Kidney tubule cell (primary cell): ENCODE measurements around the gene IER2.
A peak's percentile ranks its signal among the peaks of the same experiment; 100 is the strongest.
"Not testable (repeated sequence)": the region's sequence is repeated elsewhere in the genome, so short reads cannot be mapped to it uniquely, and the experiment has no call there.

Experiments
- DNase-seq: peaks from one replicate; pipeline ENCODE4 v3.0.0-alpha.2; 2018; ENCODE audit warnings: low spot score

The IER2 gene

DNA sequence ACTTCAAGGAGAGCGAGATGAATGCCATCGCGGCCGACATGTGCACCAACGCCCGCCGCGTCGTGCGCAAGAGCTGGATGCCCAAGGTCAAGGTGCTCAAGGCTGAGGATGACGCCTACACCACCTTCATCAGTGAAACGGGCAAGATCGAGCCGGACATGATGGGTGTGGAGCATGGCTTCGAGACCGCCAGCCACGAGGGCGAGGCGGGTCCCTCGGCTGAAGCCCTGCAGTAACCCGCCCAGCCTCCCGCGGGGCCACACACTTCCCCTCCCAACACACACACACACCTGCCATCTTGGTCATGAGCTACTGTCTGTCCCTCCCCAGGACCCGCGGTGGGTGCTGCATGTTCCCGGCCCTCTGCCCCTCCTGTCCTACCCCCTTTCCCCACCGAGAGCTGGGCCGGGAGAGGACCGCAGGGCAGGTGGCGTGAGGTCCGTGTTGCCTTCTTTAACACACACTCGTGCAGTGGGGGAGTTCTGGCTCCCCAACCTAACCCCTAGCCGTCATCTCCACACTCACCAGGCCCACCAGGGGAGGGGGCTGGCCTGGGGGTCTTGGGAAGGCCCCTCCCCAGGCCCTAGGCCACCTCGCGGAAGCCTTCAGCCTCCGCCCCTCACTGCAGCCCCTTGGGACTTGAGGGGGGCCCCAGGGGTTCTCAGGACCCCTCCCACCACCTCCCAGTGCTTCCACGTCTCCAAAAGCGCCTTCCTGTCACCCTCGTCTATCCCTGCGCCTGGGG, 11.9 kb upstream of the IER2 start:
- no peak for DNase-seq

- DNase-seq = no peak
Measured at GRCh38 chr19:13138916-13139198, 11.4 kb upstream of the IER2 start.

DNA sequence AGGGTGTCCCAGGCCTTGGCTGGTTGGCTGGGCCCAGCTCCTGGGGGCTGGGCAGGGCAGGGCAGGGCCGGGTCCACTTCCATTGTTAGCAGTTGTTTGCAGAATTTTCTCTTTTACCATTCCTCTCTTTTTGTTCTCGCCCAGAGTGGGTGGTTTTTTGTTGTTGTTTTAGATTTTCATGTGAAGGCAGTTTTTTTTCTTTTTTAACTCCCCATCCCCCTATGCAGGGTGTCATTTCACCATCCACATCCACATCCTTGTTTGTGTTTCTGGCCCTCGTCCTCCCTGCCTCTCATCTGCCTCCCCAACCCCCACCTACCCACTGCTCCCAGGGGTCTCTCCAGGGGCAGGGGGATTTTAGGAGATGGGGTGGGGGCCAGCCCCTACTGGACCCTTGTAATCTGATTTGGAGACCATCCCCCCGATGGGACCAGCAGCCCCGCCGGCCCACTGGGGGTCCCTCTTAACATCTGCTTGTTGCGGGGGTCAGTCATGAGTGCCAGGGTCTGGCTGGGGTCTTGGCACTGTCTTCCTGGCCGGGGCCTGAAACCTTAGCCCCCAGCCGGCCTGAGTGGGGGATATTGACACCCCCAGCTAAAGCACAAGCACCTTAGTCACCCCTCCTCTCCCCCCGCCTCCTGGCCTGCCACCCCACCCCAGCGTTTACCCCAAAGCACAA, 10.4 kb upstream of the IER2 start:
- DNase-seq = no peak

DNA sequence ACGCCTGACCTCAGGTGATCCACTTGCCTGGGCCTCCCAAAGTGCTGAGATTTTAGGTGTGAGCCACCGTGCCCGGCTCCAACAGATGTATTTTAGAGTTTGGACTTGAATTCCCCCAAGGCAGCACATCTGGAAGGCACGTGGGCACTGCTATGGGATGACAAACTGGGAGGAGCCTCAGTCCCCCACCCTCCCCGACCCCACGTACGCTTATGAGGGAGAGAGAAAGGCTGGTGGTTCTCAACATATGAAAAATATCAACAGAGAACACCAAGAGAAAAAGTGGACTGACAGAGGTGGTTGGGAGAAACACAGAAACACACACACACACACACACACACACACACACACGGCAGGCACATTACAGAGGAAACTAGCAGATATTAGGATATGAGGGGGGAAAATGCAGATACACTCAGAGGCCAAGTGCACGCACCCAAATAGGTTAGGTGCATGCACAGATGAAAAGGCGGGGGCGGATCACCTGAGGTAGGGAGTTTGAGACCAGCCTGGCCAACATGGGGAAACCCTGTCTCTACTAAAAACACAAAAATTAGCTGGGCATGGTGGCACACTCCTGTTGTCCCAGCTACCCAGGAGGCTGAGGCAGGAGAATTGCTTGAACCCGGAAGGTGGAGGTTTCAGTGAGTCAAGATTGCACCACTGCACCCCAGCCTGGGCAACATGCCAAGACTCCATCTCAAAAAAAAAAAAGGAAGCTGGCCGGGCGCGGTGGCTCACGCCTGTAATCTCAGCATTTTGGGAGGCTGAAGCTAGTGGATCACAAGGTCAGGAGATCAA, 3.2 kb upstream of the IER2 start:
- DNase-seq = peak; percentile 37

GRCh38 chr19:13149173-13149627, 1.0 kb upstream of the IER2 start:
- not testable (repeated sequence) for DNase-seq

DNA sequence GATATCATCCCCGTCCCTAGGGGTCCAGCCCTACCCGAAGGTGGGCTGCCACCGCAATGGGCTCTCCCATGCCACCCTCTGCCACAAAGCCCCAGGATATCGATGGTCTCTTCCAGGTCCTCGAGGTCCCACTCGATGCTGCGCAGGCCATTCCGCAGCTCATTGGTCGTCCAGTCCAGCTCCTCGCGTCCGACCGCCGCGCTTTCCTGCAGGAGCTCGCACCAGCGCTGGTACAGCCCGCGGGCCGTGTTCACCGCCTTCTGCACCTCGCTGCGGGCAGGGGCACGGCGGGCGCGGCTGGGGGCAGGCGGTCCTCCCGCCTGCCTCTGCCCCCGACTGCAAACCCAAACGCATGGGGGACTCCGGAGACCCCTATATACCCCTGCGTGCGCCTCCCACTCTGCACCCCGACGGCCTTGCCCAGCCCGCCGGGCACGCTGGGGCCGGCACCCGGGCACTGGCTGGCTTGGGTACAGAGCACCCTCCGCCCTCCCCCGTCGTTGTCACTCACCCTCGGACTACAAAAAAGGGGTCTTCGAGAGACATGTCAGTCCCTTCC, 504 bp upstream of the IER2 start:
- peak; percentile 48 for DNase-seq

- DNase-seq = no peak
Measured at GRCh38 chr19:13150931-13151604, 857 bp downstream of the IER2 start.

- DNase-seq = peak; percentile 98
Measured at GRCh38 chr19:13151605-13152355, 1.6 kb downstream of the IER2 start.

- no peak for DNase-seq
Measured at GRCh38 chr19:13152356-13152973, 2.3 kb downstream of the IER2 start.

- DNase-seq = peak; percentile 95
Measured at GRCh38 chr19:13152974-13153568, 2.9 kb downstream of the IER2 start.

DNA sequence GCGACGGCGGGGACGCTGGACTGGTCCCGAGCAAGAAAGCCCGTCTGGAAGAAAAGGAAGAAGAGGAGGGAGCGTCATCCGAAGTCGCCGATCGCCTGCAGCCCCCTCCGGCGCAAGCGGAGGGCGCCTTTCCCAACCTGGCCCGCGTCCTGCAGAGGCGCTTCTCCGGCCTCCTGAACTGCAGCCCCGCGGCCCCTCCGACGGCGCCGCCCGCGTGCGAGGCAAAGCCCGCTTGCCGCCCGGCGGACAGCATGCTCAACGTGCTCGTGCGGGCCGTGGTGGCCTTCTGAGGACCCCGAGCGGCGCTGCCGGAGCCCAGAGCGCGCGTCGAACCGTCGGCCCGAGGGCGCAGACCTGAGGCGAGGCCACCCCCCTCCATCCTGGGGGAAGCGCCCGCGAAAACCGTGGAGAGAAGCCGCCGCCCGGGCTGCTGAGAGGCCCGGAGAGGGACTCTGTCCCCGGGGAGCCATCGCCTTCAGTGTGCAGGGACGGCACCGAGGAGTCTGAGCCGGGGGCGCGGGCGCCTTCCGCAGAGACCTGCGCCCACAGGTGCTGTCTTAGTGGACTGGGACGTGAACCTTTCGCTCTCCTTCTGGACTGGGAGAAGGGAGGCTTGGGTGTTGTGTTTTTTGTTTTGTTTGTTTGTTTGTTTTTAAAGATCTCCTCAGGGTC, 3.5 kb downstream of the IER2 start:
- DNase-seq = no peak

- DNase-seq = peak; percentile 94
Measured at GRCh38 chr19:13154241-13154778, 4.1 kb downstream of the IER2 start.

DNA sequence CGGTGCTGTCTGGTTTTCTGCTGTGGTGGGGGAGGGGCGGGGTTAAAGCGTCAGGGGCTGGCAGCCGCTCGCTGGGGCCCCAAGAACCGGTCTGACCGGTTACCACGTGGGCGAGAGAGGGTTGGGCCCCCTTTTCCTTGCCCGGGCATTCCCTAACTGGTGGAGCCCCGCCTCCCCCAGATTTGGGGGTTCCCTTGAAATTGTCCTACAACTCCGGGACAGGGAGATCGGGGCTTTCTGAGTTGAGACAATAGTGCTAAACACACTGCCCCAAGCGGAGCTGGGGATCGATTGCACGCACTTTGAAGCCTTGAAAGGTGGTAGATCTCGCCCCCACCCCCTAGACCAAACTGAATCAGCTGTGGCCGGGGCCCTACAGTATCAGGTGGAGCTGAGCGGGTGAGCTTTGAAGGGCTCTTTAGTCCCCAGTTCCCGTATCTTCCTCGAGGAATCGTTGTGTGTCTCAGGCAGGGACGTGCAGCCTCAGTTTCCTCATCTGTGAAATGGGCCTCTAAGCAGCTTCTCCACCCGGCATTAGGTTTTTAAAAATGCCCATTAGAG, 4.8 kb downstream of the IER2 start:
- peak; percentile 77 for DNase-seq

GRCh38 chr19:13155472-13156359, 5.5 kb downstream of the IER2 start:
- peak; percentile 85 for DNase-seq

- DNase-seq = no peak
Measured at GRCh38 chr19:13159713-13160112, 9.5 kb downstream of the IER2 start.

GRCh38 chr19:13160557-13160956, 10.3 kb downstream of the IER2 start:
- peak; percentile 80 for DNase-seq

DNA sequence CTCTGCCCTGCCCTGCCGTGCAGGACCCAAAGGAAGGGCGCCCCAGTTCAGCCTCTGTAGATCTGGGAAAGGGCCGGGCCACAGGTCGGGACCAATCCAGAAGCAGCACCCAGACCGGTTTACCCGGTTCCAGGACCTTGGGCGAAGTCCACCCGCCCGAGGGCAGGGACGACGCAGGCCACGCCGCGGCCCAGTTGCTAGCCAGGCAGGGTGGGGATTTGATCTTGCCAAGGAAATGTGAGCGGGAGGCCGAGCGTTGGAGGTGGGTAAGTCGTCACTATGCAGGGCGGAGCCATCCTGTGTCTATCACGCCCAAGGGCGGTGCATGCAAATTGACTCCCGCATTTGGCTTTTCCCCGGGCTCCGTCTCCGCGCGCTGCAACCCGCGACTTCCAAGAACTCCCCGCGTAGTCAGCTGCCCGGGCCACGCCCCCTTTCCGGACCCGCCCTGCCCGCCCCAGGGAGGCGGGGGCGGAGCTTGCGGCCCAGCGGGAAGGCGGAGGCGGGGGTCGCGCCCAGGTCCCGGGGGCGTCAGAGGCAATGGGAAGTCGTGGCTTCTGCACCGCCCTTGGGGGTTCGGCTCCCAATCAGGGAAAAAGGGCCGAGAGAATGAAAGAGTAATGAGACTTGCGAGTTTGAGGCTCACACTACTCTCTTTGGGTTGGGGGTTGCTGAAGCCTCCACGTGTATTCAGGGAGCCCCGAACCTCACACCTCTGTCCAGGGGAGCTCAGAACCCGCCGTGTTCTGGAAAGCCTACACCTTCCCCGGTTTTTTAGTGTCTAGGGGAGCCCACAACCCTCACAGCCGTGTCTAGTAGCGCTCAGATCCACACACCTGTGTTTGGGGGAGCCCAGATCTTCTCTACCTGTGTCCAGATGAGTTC, 12.8 kb downstream of the IER2 start:
- peak; percentile 97 for DNase-seq
